Kidney (tissue), 14 donors: ENCODE results near the gene PANK4. TPM values are rescaled to one million over a fixed set of nuclear protein-coding genes. Genes with fewer than 3 reads are reported as not detected.

Source experiments
- DNase-seq, 5 donors: peaks; one replicate each; pipeline ENCODE4 v3.0.0-alpha.2; 2013 to 2020
- FAIRE-seq: peaks from 2 replicates; lab custom pipeline; 2012; peaks lifted over from hg19 to GRCh38; lab: Jason Lieb, UNC
- H3K27ac ChIP-seq, 2 donors: one replicate each; pipeline ENCODE4 v1.7.0; 2013; ENCODE audit warnings: low read depth in 2 of 2, low read length in 2 of 2, inconsistent platforms in 1 of 2
- H3K27me3 ChIP-seq: one replicate; pipeline ENCODE4 v1.7.1; 2013; ENCODE audit warnings: low read length, inconsistent platforms; ENCODE audit not compliant: control insufficient read depth, insufficient read depth
- H3K36me3 ChIP-seq, 3 donors: one replicate each; pipeline versions ENCODE4 v1.7.0 to v1.7.1; 2013; ENCODE audit warnings: low read length in 3 of 3, control low read depth in 1 of 3, inconsistent platforms in 1 of 3; ENCODE audit not compliant: insufficient read depth in 3 of 3, control insufficient read depth in 2 of 3
- H3K4me1 ChIP-seq, 3 donors: one replicate each; pipeline versions ENCODE4 v1.7.0 to v1.7.1; 2013; ENCODE audit warnings: low read length in 3 of 3, inconsistent platforms in 1 of 3, low read depth in 1 of 3; ENCODE audit not compliant: control insufficient read depth in 2 of 3, insufficient read depth in 2 of 3
- H3K4me3 ChIP-seq, 3 donors: one replicate each; pipeline versions ENCODE4 v1.7.0 to v1.8.1; 2013; ENCODE audit warnings: low read length in 3 of 3, control low read depth in 1 of 3, inconsistent platforms in 1 of 3
- H3K9ac ChIP-seq, 3 donors: one replicate each; pipeline versions ENCODE4 v1.7.0 to v1.7.1; 2013; ENCODE audit warnings: low read length in 3 of 3, control low read depth in 1 of 3, inconsistent platforms in 1 of 3
- H3K9me3 ChIP-seq, 3 donors: one replicate each; pipeline versions ENCODE4 v1.7.0 to v1.7.1; 2013; ENCODE audit warnings: low read length in 3 of 3, control low read depth in 1 of 3, inconsistent platforms in 1 of 3; ENCODE audit not compliant: control insufficient read depth in 2 of 3, insufficient read depth in 1 of 3
- CTCF ChIP-seq: IDR thresholded peaks from 3 replicates; pipeline ENCODE4 v1.5.1; 2012; ENCODE audit warnings: mild to moderate bottlenecking, moderate library complexity, borderline replicate concordance; ENCODE audit not compliant: insufficient read depth; ENCODE audit errors: extremely low read depth
- intact Hi-C: fragments of 100-400 bp; cut with DNase I; formaldehyde crosslinking; loops from one replicate; pipeline ENCODE4 v1.11.1; 2022
- polyA plus RNA-seq: library from polyadenylated mRNA; stranded (reverse); fragments of 350-450 nt; fragmentation: Illumina TruSeq; extraction: RNeasy Lipid Tissue Mini Kit (QIAGEN cat#74804); gene quantifications from one replicate; pipeline ENCODE4 v1.2.3, GENCODE V29; 2014; ENCODE audit warnings: low read depth, low replicate concordance; ENCODE audit not compliant: insufficient read depth
- total RNA-seq: library from RNA; stranded (reverse); fragmentation: NEBNext Ultra II Directional; extraction: Animal tissue kit (Norgen Biotek cat#: 25700); gene quantifications from one replicate; pipeline ENCODE4 v1.2.1, GENCODE V29; 2021
- donor health status: control.
- donor health status: control.
- donor health status: control.
- donor health status: control.
- donor health status: control.
- donor health status: DM: yes; HTN: yes; CAD: no.
- donor health status: Normal renal cell carcinoma (clear cell type).

PANK4 gene
- total and polyA plus RNA-seq, 2 donors from 2014 or later = 13.3 to 33.7 TPM

DNA sequence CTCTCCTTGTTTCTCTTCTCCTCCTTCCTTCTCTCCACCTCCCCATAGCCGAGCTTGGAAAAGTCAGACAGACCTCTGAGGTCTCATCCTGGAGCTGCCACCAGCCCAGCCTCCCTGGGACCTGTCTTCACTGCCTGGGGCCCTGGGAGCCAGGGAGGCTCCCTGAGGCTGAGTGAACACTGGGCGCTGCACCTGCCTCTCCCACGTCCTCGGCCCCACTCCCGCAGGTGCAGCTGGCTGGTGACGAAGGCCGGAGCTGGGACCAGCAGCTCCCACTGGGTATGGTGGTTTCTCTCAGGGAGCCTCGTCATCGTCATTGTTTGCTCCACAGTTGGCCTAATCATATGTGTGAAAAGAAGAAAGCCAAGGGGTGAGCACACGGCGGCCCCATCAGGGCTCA lies 35.0 kb upstream of the PANK4 start:
- no peak overlapping the region for H3K9ac ChIP-seq
- DNase-seq = peak in 1 of 5 donors; percentile 62
- H3K4me1 ChIP-seq = peaks cover 0 to 15% (median 5%) of the 10 kb centered on the region in 3 donors
- H3K27me3 ChIP-seq = no peaks in the 10 kb centered on the region
- intact Hi-C loops = no loop called here
- H3K36me3 ChIP-seq = no peaks in the 10 kb centered on the region
- no peaks in the 10 kb centered on the region for H3K9me3 ChIP-seq
- no peak overlapping the region for H3K27ac ChIP-seq
- TF ChIP-seq CTCF = no peak
- FAIRE-seq = no peak
- H3K4me3 ChIP-seq = no peak overlapping the region

GRCh38 chr1:2560299-2561073 lies 34.1 kb upstream of the PANK4 start:
- H3K4me3 ChIP-seq = no peak overlapping the region
- no peak for TF ChIP-seq CTCF
- H3K4me1 ChIP-seq = peaks cover 0 to 19% (median 8%) of the 10 kb centered on the region in 3 donors
- peak in 1 of 5 donors; percentile 71 for DNase-seq
- H3K9ac ChIP-seq = no peak overlapping the region
- H3K27me3 ChIP-seq = no peaks in the 10 kb centered on the region
- no peaks in the 10 kb centered on the region for H3K9me3 ChIP-seq
- no peak for FAIRE-seq
- intact Hi-C loops = no loop called here
- H3K27ac ChIP-seq = no peak overlapping the region
- no peaks in the 10 kb centered on the region for H3K36me3 ChIP-seq

DNA sequence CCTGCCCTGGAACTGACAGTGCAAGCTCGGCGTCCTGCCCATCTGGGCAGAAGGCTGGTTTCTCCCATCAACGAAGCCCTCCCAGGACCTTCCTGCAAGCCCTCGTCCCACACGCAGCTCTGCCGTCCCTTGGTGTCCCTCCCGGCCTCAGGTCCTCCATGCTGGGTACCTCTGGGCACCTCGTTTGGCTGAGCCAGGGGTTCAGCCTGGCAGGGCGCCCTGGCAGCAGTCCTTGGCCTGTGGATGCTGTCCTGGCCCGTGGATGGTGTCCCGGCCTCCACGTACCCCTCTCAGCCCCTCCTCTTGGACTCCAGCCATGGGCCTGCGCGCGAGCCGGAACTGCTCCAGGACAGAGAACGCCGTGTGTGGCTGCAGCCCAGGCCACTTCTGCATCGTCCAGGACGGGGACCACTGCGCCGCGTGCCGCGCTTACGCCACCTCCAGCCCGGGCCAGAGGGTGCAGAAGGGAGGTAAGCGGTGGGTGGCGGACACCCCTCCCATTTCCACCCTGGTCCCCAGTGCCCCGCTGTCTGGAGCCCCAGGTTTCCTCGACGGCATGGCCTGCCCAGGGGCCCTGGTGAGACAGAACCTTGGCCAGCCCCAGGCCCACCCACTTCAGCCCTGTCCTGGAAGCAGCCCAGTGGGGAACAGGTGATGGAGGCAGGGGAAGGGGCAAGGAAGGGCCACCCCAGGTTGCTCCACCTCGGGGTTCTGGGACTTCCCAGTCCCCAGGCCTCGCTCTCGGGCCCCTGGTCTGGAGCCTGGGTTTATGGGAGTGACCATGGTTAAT lies 33.3 kb upstream of the PANK4 start:
- Histone ChIP-seq H3K36me3 (no peaks in the 10 kb centered on the region), H3K27ac (no peak overlapping the region), H3K9me3 (no peaks in the 10 kb centered on the region), H3K27me3 (no peaks in the 10 kb centered on the region), H3K4me3 (no peak overlapping the region), H3K9ac (no peak overlapping the region), H3K4me1 (peaks cover 0 to 24% (median 13%) of the 10 kb centered on the region in 3 donors)
- DNase-seq = peak in 1 of 5 donors; percentile 83
- intact Hi-C loops = no loop called here
- no peak for TF ChIP-seq CTCF
- FAIRE-seq = no peak
